ENCODE data around the gene ADAR. TPM values are rescaled to one million over a fixed set of nuclear protein-coding genes. Genes with fewer than 3 reads are reported as not detected.

Gene ADAR
- total and polyA plus RNA-seq, 2 of the 4 experiments (the other 2 are of a cell fraction): 70.9 to 131 TPM

GRCh38 chr1:154627257-154628120 is 19.5 kb upstream of the ADAR start:
- Histone ChIP-seq H3K9me3 (ENCODE audit: control insufficient read depth, insufficient read depth, low read length) (no peaks in the 10 kb centered on the region), H3K79me1 (ENCODE audit: low read depth in 1 of 2, low read length in 2 of 2) (peaks cover 14 to 43% of the 10 kb centered on the region in 2 experiments; a peak in 3 of 4 replicates), H3K27me3 (ENCODE audit: control insufficient read depth, insufficient read depth, low read length) (peaks cover 5% of the 10 kb centered on the region; the same call in 1 of the 2 replicates), H3K23ac (ENCODE audit: low read depth, low read length) (peak overlapping the region; percentile 98), H3K18ac (ENCODE audit: low read depth, low read length) (peak overlapping the region; percentile 70), H3K9me1 (ENCODE audit: insufficient read depth, low read length) (peaks cover 10% of the 10 kb centered on the region), H3K27ac (ENCODE audit: insufficient read depth, low read length) (peak overlapping the region; percentile 82), H2BK5ac (ENCODE audit: low read depth, low read length, poor library complexity, severe bottlenecking) (peak overlapping the region; percentile 97), H2BK15ac (ENCODE audit: low read depth, low read length) (peak overlapping the region; percentile 96), H3K14ac (replicated peaks; ENCODE audit: low read depth, low read length) (peak overlapping the region; percentile 99), H2AK9ac (replicated peaks; ENCODE audit: low read depth, low read length, poor library complexity) (peak overlapping the region; percentile 90), H3K36me3 (ENCODE audit: control insufficient read depth, insufficient read depth, low read length) (no peaks in the 10 kb centered on the region), H2AK5ac (ENCODE audit: low read depth, low read length) (peak overlapping the region; percentile 57), H3K4ac (ENCODE audit: low read depth, low read length) (peak overlapping the region; percentile 99), H3K4me1 (ENCODE audit: control insufficient read depth, insufficient read depth, low read length) (peaks cover 9% of the 10 kb centered on the region), H3K9ac (ENCODE audit: low read depth, low read length) (peak overlapping the region; percentile 79), H4K91ac (ENCODE audit: insufficient read depth, low read depth, low read length) (peak overlapping the region; percentile 100), H4K8ac (ENCODE audit: low read depth in 2 of 2, low read length in 2 of 2) (peak overlapping the region; percentile 92 to 100), H2BK120ac (ENCODE audit: low read depth, low read length) (peak overlapping the region; percentile 94), H4K5ac (ENCODE audit: low read depth, low read length) (peak overlapping the region; percentile 97), H3K56ac (ENCODE audit: extremely low read depth, insufficient read depth, low read length) (peak overlapping the region; percentile 88), H2AFZ (replicated peaks; ENCODE audit: low read length, poor library complexity) (peak overlapping the region; percentile 99), H4K20me1 (ENCODE audit: insufficient read depth, low read length) (peaks cover 39% of the 10 kb centered on the region), H2BK20ac (ENCODE audit: low read depth, low read length) (peak overlapping the region; percentile 86), H3K4me2 (ENCODE audit: low read depth, low read length) (peak overlapping the region; percentile 96), H3K4me3 (ENCODE audit: insufficient read depth, low read depth, low read length) (peak overlapping the region; percentile 83)
- WGBS, 2 experiments (ENCODE audit: extremely low coverage in 2 of 2, insufficient read length in 1 of 2): 0% methylated on average over 33 of the region's 70 CpGs; no CpG with 5 or more reads in 1 of the 2 experiments
- ATAC-seq (ENCODE audit: low read depth): peak; percentile 58
- ChIA-PET CTCF (interaction anchor here (0.8 kb wide), 1 partner anchor 68 kb away, joined by 3 read pairs; no protein-coding TSS in a partner anchor), POLR2A (ENCODE audit: unreplicated experiment) (no interaction called here)
- in situ Hi-C loops (cut with MboI; ENCODE audit: low sequenced_read_pairs) (no loop called here), intact Hi-C loops (cut with micrococcal nuclease) (no loop called here), dilution Hi-C loops (cut with HindIII; ENCODE audit: low sequenced_read_pairs, unreplicated experiment) (no loop called here)
- DNase-seq: peak; percentile 88
- BruUV-seq (replicated peaks): no TSS peak
- TF ChIP-seq SMC3 (IDR thresholded peaks at IDR 0.05; ENCODE audit: low read depth, low read length): no peak; the same call in 1 of the 2 replicates
- no peak for TF ChIP-seq CTCF (conservative IDR thresholded peaks at IDR 0.05; ENCODE audit: low read depth, low read length)
- TF ChIP-seq NFE2L2 (IDR thresholded peaks at IDR 0.05; ENCODE audit: low read depth, low read length): no peak
- TF ChIP-seq CHD1 (IDR thresholded peaks at IDR 0.05; ENCODE audit: low read depth, low read length): 0 out of 2 replicates have a peak, but pooled peaks have one; percentile 73
- peak; percentile 40; the same call in 1 of the 2 replicates for TF ChIP-seq FOS (IDR thresholded peaks at IDR 0.05; ENCODE audit: low read depth, low read length)
- TF ChIP-seq, protein P1, sequence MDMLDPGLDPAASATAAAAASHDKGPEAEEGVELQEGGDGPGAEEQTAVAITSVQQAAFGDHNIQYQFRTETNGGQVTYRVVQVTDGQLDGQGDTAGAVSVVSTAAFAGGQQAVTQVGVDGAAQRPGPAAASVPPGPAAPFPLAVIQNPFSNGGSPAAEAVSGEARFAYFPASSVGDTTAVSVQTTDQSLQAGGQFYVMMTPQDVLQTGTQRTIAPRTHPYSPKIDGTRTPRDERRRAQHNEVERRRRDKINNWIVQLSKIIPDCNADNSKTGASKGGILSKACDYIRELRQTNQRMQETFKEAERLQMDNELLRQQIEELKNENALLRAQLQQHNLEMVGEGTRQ (IDR thresholded peaks at IDR 0.05; ENCODE audit: low read depth, low read length): peak; percentile 96
- 0 out of 2 replicates have a peak, but pooled peaks have one; percentile 1 for TF ChIP-seq RAD21 (IDR thresholded peaks at IDR 0.05; ENCODE audit: low read length)
- no peak for TF ChIP-seq MAZ (IDR thresholded peaks at IDR 0.05; ENCODE audit: borderline replicate concordance, low read depth, low read length)
- peak; percentile 93 for TF ChIP-seq POLR2A (IDR thresholded peaks at IDR 0.05; ENCODE audit: low read depth, low read length)
- peak; percentile 54 for TF ChIP-seq BHLHE40 (IDR thresholded peaks at IDR 0.05; ENCODE audit: low read depth, low read length)
- TF ChIP-seq RFX5 (IDR thresholded peaks at IDR 0.05; ENCODE audit: low read depth, low read length): no peak
- TF ChIP-seq CEBPB (IDR thresholded peaks at IDR 0.05; ENCODE audit: low read depth, low read length): no peak; the same call in 1 of the 2 replicates
- TF ChIP-seq MAFK (IDR thresholded peaks at IDR 0.05; ENCODE audit: low read depth, low read length): no peak
- no peak for TF ChIP-seq RCOR1 (IDR thresholded peaks at IDR 0.05; ENCODE audit: insufficient replicate concordance, low read length)
